ENCODE measurements around the gene NME9.
A peak's percentile ranks its signal among the peaks of the same experiment; 100 is the strongest.
"Not testable (repeated sequence)": the region's sequence is repeated elsewhere in the genome, so short reads cannot be mapped to it uniquely, and the experiment has no call there.

The NME9 gene

GRCh38 chr3:138329127-138329983 is at the start of gene NME9:
Gene NME9 (minus strand): TSS chr3:138329851. CDS start chr3:138329335, 516 bp downstream.
- peak; percentile 84 to 91 for DNase-seq

- DNase-seq = no peak
These were observed 49.3 kb upstream of the NME9 start for GRCh38 chr3:138378990-138379389.

DNA sequence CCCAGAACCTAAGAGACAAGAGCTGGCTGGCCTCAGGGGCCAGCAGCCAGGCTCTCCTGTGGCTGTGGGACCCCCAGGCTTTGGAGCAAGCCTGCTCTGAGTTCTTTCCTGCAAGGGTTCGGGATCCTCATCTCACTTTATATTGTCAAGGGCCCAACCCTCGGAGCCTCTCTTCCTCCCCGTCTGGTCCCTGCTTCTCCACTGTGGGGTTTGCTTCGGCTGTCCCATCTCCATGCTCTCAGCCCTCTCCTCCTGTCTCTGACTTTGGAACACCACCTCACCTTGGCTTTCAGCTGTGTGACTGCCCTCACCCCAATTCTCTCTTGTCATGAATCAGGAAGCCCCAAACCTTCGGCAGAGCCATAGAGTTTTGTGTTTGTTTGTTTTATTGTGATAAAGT is 48.7 kb upstream of the NME9 start:
- DNase-seq = no peak

GRCh38 chr3:138377804-138378203 is 48.2 kb upstream of the NME9 start:
- no peak for DNase-seq

DNA sequence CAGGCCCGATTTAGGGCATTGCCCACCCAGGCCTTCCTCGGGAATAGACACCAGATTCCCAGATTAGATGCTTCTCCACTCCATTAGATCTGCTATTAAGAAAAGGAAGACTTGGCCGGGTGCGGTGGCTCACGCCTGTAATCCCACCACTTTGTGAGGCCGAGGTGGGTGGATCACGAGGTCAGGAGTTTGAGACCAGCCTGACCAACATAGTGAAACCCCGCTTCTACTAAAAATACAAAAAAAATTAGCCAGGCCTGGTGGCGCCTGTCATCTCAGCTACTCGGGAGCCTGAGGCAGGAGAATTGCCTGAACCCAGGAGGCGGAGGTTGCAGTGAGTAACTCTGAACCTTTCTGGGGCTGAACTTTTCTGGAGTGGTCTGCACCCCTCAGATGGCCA is 47.6 kb upstream of the NME9 start:
- not testable (repeated sequence) for DNase-seq

- DNase-seq = no peak
These were observed 47.0 kb upstream of the NME9 start for GRCh38 chr3:138376663-138377062.

DNA sequence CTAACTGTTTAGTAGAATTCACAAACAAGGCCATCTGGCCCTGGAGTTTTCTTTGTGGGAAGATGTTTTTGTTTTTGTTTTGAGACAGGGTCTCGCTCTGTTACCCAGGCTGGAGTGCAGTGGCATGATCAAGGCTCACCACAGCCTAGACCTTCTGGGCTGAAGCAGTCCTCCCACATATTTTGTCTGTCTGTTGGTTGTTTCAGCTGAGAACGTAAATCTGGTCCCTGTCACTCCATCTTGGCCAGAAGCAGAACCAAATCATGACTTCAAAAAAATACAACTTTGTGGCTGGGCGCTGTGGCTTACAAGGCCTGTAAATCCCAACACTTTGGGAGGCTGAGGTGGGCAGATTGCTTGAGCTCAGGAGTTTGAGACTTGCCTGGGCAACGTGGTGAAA is 45.8 kb upstream of the NME9 start:
- DNase-seq = no peak

- DNase-seq = no peak
These were observed 45.0 kb upstream of the NME9 start for GRCh38 chr3:138374573-138375134.

DNA sequence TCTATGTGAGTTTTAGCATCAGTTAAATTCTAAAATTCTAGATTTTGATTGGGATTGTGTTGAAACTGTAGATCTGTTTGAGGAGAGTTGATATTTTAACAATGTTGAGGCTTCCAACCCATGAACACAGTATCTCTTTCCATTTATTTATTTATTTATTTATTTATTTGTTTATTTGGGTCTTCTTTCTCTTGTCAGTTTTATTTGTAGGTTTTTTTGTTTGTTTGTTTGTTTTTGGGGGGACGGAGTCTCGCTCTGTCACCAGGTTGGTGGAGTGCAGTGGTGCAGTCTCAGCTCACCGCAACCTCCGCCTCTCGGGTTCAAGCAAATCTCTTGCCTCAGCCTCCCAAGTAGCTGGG is 44.1 kb upstream of the NME9 start:
- no peak for DNase-seq

DNA sequence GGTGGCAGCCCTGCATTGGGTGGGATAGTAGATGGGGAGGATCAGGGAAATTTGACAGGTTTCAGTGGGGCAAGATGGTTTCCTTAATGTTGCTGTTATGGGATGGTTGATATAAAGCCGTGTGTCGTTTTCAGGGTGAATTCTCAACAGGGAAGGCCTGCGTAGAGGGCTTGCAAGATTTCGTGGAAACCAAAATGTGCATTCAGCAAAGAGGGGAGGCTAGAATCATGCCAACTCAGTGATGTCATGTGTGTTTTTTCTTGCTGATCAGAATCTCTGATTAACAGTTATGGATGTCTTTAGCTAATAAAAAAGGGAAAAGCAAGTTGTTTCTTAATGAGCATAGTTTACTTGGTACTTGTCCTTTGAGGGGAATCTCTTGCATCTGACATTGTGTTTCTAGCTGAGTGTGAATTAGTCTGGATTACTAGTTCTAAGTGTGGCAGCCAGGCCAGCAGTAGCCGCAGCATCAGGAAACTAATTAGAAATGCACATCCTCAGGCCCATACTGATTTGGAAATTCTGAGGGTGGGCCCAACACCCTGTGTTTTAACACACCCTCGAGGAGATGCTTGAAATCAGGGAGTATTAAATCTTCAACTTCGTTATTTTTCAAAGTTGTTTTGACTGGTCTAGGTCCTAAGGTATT is 43.6 kb upstream of the NME9 start:
- no peak for DNase-seq

- DNase-seq = no peak
These were observed 41.7 kb upstream of the NME9 start for GRCh38 chr3:138371070-138371965.

DNA sequence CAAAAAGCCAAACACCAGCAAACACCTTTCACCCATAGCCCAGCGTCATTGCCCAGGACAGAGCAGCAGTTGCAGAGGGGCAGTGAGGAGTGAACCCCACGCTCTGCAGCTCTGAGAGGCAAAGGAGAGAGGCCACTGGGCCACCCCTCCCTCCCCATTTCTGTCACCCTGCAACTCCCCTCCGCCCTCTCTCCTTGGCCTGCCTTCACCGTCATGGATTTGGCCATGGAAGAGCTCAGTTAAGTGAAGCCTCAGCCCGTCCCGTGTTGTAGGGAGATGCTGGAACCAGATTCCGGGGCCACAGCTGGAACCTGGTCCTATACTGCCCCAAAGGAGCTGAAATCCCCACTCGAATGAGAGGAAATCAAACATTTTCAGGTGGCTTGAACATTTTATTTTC is 40.7 kb upstream of the NME9 start:
- no peak for DNase-seq

- no peak for DNase-seq
These were observed 39.7 kb upstream of the NME9 start for GRCh38 chr3:138369151-138369900.

DNA sequence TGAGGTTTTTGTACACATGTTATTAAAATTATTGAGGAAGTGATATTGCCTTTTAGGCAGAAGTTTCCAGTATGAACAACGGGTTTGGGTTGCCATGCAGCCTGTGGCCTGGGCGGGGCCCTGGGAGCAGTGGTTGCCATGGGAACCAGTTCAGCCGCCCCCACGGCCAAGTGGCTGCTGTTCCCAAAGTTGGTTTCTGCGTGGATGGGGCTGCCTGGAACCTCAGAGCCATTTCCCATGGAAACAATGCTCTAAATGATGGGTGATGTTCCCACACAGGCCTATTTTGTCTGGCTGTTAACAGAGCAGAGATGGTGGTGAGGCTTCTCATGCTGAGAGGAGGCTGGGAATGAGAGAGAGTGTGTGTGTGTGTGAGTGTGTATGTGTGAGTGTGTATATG is 38.3 kb upstream of the NME9 start:
- DNase-seq = no peak

DNA sequence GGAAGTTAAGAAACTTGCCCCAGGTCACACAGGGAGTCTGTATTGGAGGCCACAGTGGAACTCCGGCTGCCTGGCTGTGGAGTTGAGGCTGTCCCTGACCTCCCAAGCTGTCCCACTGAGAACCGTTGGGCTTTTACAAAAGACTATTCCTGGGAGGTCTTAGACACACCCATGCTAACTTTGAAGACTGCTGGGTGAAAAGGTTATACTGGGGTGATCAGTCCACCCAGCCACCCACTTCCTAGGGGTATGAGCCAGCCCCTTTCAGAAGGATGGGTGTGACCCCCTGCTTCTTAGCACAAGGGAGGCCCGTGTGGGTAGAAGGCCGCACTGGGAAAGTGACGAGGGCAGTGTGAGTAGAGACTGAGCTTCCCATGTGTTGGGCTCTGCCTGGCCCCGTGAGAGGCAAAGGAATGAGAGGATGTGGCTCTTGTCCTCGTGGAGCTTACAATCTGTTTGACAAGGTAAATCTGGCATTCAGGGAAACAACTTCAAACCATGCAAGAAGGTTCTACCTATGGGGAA is 37.7 kb upstream of the NME9 start:
- DNase-seq = no peak

GRCh38 chr3:138366006-138366759 is 36.5 kb upstream of the NME9 start:
- DNase-seq = no peak

DNA sequence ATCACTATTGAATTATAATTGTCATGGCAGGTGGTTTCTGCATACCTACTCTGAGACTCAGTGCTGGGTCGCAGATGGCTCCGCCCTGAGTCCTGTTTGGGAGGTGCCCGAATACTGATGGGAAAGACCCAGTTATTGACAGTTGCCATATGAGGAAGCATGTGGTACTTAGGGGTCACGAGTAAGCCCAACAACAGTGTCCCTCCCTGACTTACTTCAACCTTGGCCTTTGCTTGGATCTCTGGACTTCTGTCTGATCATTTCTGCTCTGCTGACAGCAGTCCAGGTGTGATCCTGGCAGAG is 35.6 kb upstream of the NME9 start:
- no peak for DNase-seq

DNA sequence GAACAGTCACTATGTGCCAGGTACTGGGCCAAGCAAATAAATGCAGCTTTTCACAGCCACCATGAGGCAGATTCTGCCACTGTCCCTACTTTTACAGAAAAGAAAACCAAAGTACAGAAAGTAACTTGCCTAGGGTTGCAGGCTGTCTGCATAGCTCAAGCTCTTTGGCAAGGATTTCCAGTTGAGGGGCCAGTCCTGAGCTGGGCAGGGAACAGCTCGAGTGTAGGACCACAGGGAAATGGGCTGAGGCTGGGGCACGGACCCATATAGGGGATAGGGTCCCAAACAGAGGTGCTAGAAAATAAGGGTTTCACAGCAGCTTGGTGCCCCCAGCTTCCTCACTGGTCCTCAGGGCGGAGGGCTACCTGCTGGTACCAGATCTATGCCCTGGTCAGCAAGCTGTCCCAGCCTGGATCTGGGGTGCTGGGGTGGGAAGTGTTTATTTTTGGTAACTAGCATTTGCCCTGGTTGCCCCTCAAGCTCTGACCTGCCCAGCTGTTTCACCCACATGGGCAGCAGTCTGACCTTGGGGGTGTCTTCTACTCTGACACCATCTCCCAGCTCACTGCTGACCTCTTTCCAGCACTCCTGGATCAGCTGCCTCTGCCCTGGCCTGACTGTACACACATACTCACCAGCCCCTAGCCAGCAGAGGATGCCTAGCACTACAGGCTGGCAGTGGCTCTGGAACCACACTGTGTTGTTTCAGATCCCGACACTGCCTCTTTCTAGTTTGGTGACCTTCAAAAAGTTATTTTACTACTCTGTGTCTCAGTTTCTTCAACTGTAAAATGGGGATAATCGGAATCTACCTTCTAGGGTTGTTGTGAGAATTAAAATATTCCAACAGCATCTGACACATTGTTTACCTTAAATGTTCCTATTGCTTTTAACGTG is 35.0 kb upstream of the NME9 start:
- DNase-seq = no peak

GRCh38 chr3:138363322-138363721 is 33.7 kb upstream of the NME9 start:
- DNase-seq = no peak

DNA sequence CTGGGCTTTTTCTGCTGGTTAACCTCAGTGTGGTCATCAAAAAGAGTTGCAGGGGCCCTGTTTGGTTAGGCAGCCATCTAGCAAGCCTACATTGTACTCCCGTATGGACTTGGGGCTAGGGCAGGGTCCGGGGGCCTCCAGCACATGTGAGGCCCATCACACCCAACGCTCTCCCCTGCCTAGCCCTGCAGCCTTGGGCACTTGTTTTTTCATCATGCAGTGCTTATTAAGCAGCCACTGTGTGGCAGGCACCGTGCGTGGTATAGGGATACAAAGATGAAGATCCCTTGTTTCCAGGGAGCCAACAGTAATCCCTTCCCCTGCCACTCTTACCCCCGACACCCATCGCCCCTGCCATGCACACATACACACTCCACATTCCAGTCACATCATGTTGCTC is 32.9 kb upstream of the NME9 start:
- DNase-seq = no peak

- DNase-seq = no peak
These were observed 31.9 kb upstream of the NME9 start for GRCh38 chr3:138361561-138361971.
